Spleen (tissue), 11 donors: Measurements from ENCODE around the gene ETHE1. TPM values are rescaled to one million over a fixed set of nuclear protein-coding genes. Genes with fewer than 3 reads are reported as not detected.

ENCODE experiments used
- DNase-seq: peaks from one replicate; pipeline ENCODE4 v3.0.0-alpha.2; 2020
- H3K27ac ChIP-seq, 8 donors: fragments of 200-600 bp; sonication (generic) in 7 of 8; 1 replicate in 4 of 8; 2 replicates in 4 of 8; pipeline versions ENCODE4 v1.5.0 to v1.8.0; 2016 to 2021; ENCODE audit warnings: inconsistent platforms in 4 of 8, mild to moderate bottlenecking in 4 of 8, moderate library complexity in 1 of 8
- H3K27me3 ChIP-seq, 7 donors: fragments of 200-600 bp; sonication (generic) in 6 of 7; replicated peaks in 1 of 7; 1 replicate in 4 of 7; 2 replicates in 3 of 7; pipeline versions ENCODE4 v1.5.0 to v1.8.0; 2016 to 2021; ENCODE audit warnings: inconsistent platforms in 3 of 7, mild to moderate bottlenecking in 1 of 7
- H3K36me3 ChIP-seq, 6 donors: fragments of 200-600 bp; sonication (generic) in 5 of 6; 1 replicate in 4 of 6; 2 replicates in 2 of 6; pipeline versions ENCODE4 v1.5.0 to v1.8.0; 2016 to 2021; ENCODE audit warnings: inconsistent platforms in 2 of 6
- H3K4me1 ChIP-seq, 6 donors: fragments of 200-600 bp; sonication (generic) in 5 of 6; 1 replicate in 3 of 6; 2 replicates in 3 of 6; pipeline versions ENCODE4 v1.5.0 to v1.8.0; 2016 to 2021; ENCODE audit warnings: inconsistent platforms in 3 of 6
- H3K4me3 ChIP-seq, 8 donors: fragments of 200-600 bp; sonication (generic) in 7 of 8; 1 replicate in 4 of 8; 2 replicates in 4 of 8; pipeline versions ENCODE4 v1.5.0 to v1.8.0; 2016 to 2021; ENCODE audit warnings: inconsistent platforms in 4 of 8, mild to moderate bottlenecking in 4 of 8, moderate library complexity in 2 of 8
- H3K9me3 ChIP-seq, 8 donors: fragments of 200-600 bp; sonication (generic) in 7 of 8; 1 replicate in 4 of 8; 2 replicates in 4 of 8; pipeline versions ENCODE4 v1.5.0 to v1.8.0; 2016 to 2021; ENCODE audit warnings: inconsistent platforms in 4 of 8
- CTCF ChIP-seq, 11 experiments: fragments of 200-600 bp in 7 of 11; fragments of 450-650 bp in 4 of 11; sonication (generic) in 4 of 11; IDR thresholded peaks in 8 of 11; conservative IDR thresholded peaks in 3 of 11; 1 replicate in 7 of 11; 2 replicates in 4 of 11; pipeline versions ENCODE4 v1.4.0 to v1.8.0; 2016 to 2021; ENCODE audit warnings: antibody characterized with exemption in 11 of 11, inconsistent platforms in 4 of 11, mild to moderate bottlenecking in 1 of 11
- POLR2A ChIP-seq, 3 donors: fragments of 450-650 bp; IDR thresholded peaks; one replicate each; pipeline ENCODE4 v1.5.1; 2017; ENCODE audit warnings: antibody characterized with exemption in 3 of 3, mild to moderate bottlenecking in 1 of 3
- POLR2AphosphoS5 ChIP-seq, 3 donors: sonication (generic); formaldehyde crosslinking; IDR thresholded peaks; one replicate each; pipeline ENCODE4 v1.5.1; 2017; ENCODE audit warnings: antibody characterized with exemption in 3 of 3
- WGBS, 5 donors: extraction: QIAGEN DNeasy Blood & Tissue Kit in 3 of 5; methylation state at CpG; one replicate each; pipeline versions ENCODE4 v1.1.5 to v1.1.7; 2013 to 2018; 5-methylcytosine and 5-hydroxymethylcytosine counted together
- intact Hi-C: fragments of 100-400 bp; cut with DNase I; formaldehyde crosslinking; loops from one replicate; pipeline ENCODE4 v1.15.0; 2023; ENCODE audit warnings: low total_unique reads
- polyA plus RNA-seq, 3 donors: library from polyadenylated mRNA; stranded (reverse); fragments of 200-250 nt; gene quantifications; one replicate each; pipeline ENCODE4 v1.2.1, GENCODE V29; 2013
- total RNA-seq, 7 donors: library from RNA; depleted of rRNA in 3 of 7; stranded (reverse); fragments of >200 nt in 3 of 7; fragmentation: NEBNext Ultra II Directional in 4 of 7; extraction: Animal tissue kit (Norgen Biotek cat#: 25700) in 4 of 7; gene quantifications; one replicate each; pipeline versions ENCODE4 v1.1.0 to v1.2.1, GENCODE V29; 2016 to 2021
- donor health status: healthy with polysubstance abuse.
- donor health status: DM: no; HTN: no; CAD: no; lungs with moderate emphysema.
- donor health status: DM: no; HTN: no; CAD: no.
- donor health status: Bipolar disorder and iron deficiency.
- donor health status: healthy.
- donor health status: DM: no; HTN: no; CAD: no.
- donor health status: DM: yes; HTN: yes; CAD: no.

The ETHE1 gene
- total and polyA plus RNA-seq, 10 donors, result 20.2 to 53.4 (median 34.9) TPM

- H3K27me3 ChIP-seq, result peaks cover 0 to 11% (median 0%) of the 10 kb centered on the region in 7 donors
- 84 to 93% (median 85%) methylated on average over 16 of the region's 16 CpGs for WGBS, 5 donors
- no peak for DNase-seq
- H3K4me3 ChIP-seq, result no peak overlapping the region
- H3K9me3 ChIP-seq, result no peaks in the 10 kb centered on the region
- no peak overlapping the region for H3K27ac ChIP-seq
- TF ChIP-seq POLR2A (IDR thresholded peaks at IDR 0.05), result no peak
- TF ChIP-seq CTCF (IDR thresholded peaks at IDR 0.05 in 8 of 11, conservative IDR thresholded peaks at IDR 0.05 in 3 of 11), result no peak
- TF ChIP-seq POLR2AphosphoS5 (IDR thresholded peaks at IDR 0.05), result no peak
- no peaks in the 10 kb centered on the region for H3K36me3 ChIP-seq
- H3K4me1 ChIP-seq, result peaks cover 5 to 44% (median 17%) of the 10 kb centered on the region in 6 donors
- intact Hi-C loops, result no loop called here
These were observed 66.5 kb downstream of the ETHE1 start for GRCh38 chr19:43460362-43461016.

GRCh38 chr19:43457809-43458208, 69.2 kb downstream of the ETHE1 start:
- Histone ChIP-seq H3K27me3 (no peaks in the 10 kb centered on the region), H3K36me3 (no peaks in the 10 kb centered on the region), H3K4me3 (no peak overlapping the region), H3K9me3 (no peaks in the 10 kb centered on the region), H3K4me1 (peaks cover 0 to 24% (median 2%) of the 10 kb centered on the region in 6 donors), H3K27ac (no peak overlapping the region)
- intact Hi-C loops, result no loop called here
- WGBS, 5 donors, result 79 to 93% (median 87%) methylated on average over 4 of the region's 4 CpGs
- TF ChIP-seq POLR2A (IDR thresholded peaks at IDR 0.05), result no peak
- no peak for TF ChIP-seq CTCF (IDR thresholded peaks at IDR 0.05 in 8 of 11, conservative IDR thresholded peaks at IDR 0.05 in 3 of 11)
- no peak for TF ChIP-seq POLR2AphosphoS5 (IDR thresholded peaks at IDR 0.05)
- DNase-seq, result no peak

Other genes starting within 250 kb of the ETHE1 start
- gene CD177, start 173.5 kb downstream of the ETHE1 start, total RNA-seq, result 100 to 1,000 TPM in 4 of 7 donors, 10 to 100 TPM in 3; 27.3 to 354 (median 133) TPM
- gene CD177, start 173.5 kb downstream of the ETHE1 start, polyA plus RNA-seq, result 10 to 100 TPM in 1 of 3 donors, 1 to 10 TPM in 2; 2.3 to 13.1 (median 4.5) TPM
- not detected for gene TEX101, start 112.3 kb downstream of the ETHE1 start, total RNA-seq
- gene TEX101, start 112.3 kb downstream of the ETHE1 start, polyA plus RNA-seq, result not detected
- 1 to 10 TPM in 6 of 7 donors, under 1 TPM in 1; 0.57 to 2.8 (median 1.4) TPM for gene LYPD3, start 61.6 kb downstream of the ETHE1 start, total RNA-seq
- 1 to 10 TPM; 1.5 to 1.7 (median 1.6) TPM for gene LYPD3, start 61.6 kb downstream of the ETHE1 start, polyA plus RNA-seq
- 10 to 100 TPM in 5 of 7 donors, 1 to 10 TPM in 2; 8.0 to 23.0 (median 14.8) TPM for gene PHLDB3, start 22.5 kb downstream of the ETHE1 start, total RNA-seq
- gene PHLDB3, start 22.5 kb downstream of the ETHE1 start, polyA plus RNA-seq, result 10 to 100 TPM; 10.4 to 22.8 (median 17.4) TPM
- gene ZNF575, start 6.0 kb upstream of the ETHE1 start, total RNA-seq, result 1 to 10 TPM in 5 of 7 donors, not detected in 2; 1.0 to 4.3 (median 2.4) TPM
- 1 to 10 TPM in 1 of 3 donors, under 1 TPM in 2; 0.82 to 1.9 (median 0.87) TPM for gene ZNF575, start 6.0 kb upstream of the ETHE1 start, polyA plus RNA-seq
- 10 to 100 TPM; 23.6 to 32.0 (median 26.0) TPM for gene XRCC1, start 48.3 kb upstream of the ETHE1 start, total RNA-seq
- 10 to 100 TPM; 16.0 to 19.0 (median 16.4) TPM for gene XRCC1, start 48.3 kb upstream of the ETHE1 start, polyA plus RNA-seq
- 1 to 10 TPM; 2.0 to 8.7 (median 4.3) TPM for gene PINLYP, start 48.6 kb upstream of the ETHE1 start, total RNA-seq
- 10 to 100 TPM in 1 of 3 donors, 1 to 10 TPM in 2; 6.9 to 10.5 (median 9.6) TPM for gene PINLYP, start 48.6 kb upstream of the ETHE1 start, polyA plus RNA-seq
- gene IRGQ, start 68.9 kb upstream of the ETHE1 start, total RNA-seq, result 10 to 100 TPM; 16.5 to 25.9 (median 20.9) TPM
- 1 to 10 TPM; 3.1 to 3.9 (median 3.8) TPM for gene IRGQ, start 68.9 kb upstream of the ETHE1 start, polyA plus RNA-seq
- 10 to 100 TPM in 5 of 7 donors, 1 to 10 TPM in 2; 8.1 to 12.9 (median 11.5) TPM for gene ZNF576, start 69.4 kb upstream of the ETHE1 start, total RNA-seq
- gene ZNF576, start 69.4 kb upstream of the ETHE1 start, polyA plus RNA-seq, result 10 to 100 TPM in 1 of 3 donors, 1 to 10 TPM in 2; 6.9 to 14.7 (median 9.8) TPM
- under 1 TPM; 0.32 to 0.94 (median 0.40) TPM for gene SRRM5, start 84.9 kb upstream of the ETHE1 start, total RNA-seq
- gene SRRM5, start 84.9 kb upstream of the ETHE1 start, polyA plus RNA-seq, result under 1 TPM; 0.26 to 0.54 (median 0.52) TPM
- gene ZNF428, start 92.4 kb upstream of the ETHE1 start, total RNA-seq, result 10 to 100 TPM; 19.9 to 29.4 (median 26.2) TPM
- gene ZNF428, start 92.4 kb upstream of the ETHE1 start, polyA plus RNA-seq, result 10 to 100 TPM; 36.0 to 54.7 (median 51.9) TPM
- 1 to 10 TPM; 1.8 to 3.5 (median 2.0) TPM for gene CADM4, start 112.6 kb upstream of the ETHE1 start, total RNA-seq
- 1 to 10 TPM in 2 of 3 donors, under 1 TPM in 1; 0.89 to 4.7 (median 2.2) TPM for gene CADM4, start 112.6 kb upstream of the ETHE1 start, polyA plus RNA-seq
- gene PLAUR, start 143.0 kb upstream of the ETHE1 start, total RNA-seq, result 10 to 100 TPM; 20.3 to 86.4 (median 41.7) TPM
- 10 to 100 TPM in 1 of 3 donors, 1 to 10 TPM in 2; 7.3 to 12.0 (median 8.7) TPM for gene PLAUR, start 143.0 kb upstream of the ETHE1 start, polyA plus RNA-seq
- gene IRGC, start 188.9 kb upstream of the ETHE1 start, total RNA-seq, result not detected
- gene IRGC, start 188.9 kb upstream of the ETHE1 start, polyA plus RNA-seq, result not detected
- 10 to 100 TPM; 30.9 to 65.9 (median 54.6) TPM for gene SMG9, start 227.8 kb upstream of the ETHE1 start, total RNA-seq
- gene SMG9, start 227.8 kb upstream of the ETHE1 start, polyA plus RNA-seq, result 10 to 100 TPM; 34.0 to 44.8 (median 44.3) TPM